IMR-90 (cell line): Measurements from ENCODE around the gene PI4KA. TPM values are rescaled to one million over a fixed set of nuclear protein-coding genes. Genes with fewer than 3 reads are reported as not detected.
A peak's percentile ranks its signal among the peaks of the same experiment; 100 is the strongest.

ENCODE experiments used
- ATAC-seq: fragments of 200-7000 bp; cut with Tn5 transposase; 2 replicates; pipeline ENCODE4 v1.9.1; 2020; ENCODE audit warnings: low read depth, mild to moderate bottlenecking, moderate library complexity
- BruUV-seq: library from RNA; stranded (reverse); fragments of 400-500 nt; replicated peaks from 2 replicates; lab custom pipeline; 2021; lab: Mats Ljungman, UMichigan
- CTCF ChIA-PET: fragments of 300-600 bp; formaldehyde crosslinking; extraction: SDS; loops from one replicate; lab custom pipeline; 2021; ENCODE audit warnings: antibody characterized with exemption; lab: Yijun Ruan, JAX
- POLR2A ChIA-PET: fragments of 300-600 bp; sonication (Branson Sonifier 250); formaldehyde crosslinking; loops from one replicate; lab custom pipeline; 2022; ENCODE audit warnings: antibody characterized with exemption; ENCODE audit not compliant: unreplicated experiment; lab: Charles Lee
- DNase-seq: peaks from one replicate; pipeline ENCODE4 v3.0.0; 2013
- H2AFZ ChIP-seq: replicated peaks from 2 replicates; pipeline ENCODE3; 2013; ENCODE audit warnings: low read length, mild to moderate bottlenecking; ENCODE audit not compliant: poor library complexity
- H2AK5ac ChIP-seq: 2 replicates; pipeline ENCODE4 v1.6.1; 2013; ENCODE audit warnings: low read depth, low read length, inconsistent platforms
- H2AK9ac ChIP-seq: replicated peaks from 2 replicates; pipeline ENCODE3; 2013; ENCODE audit warnings: mild to moderate bottlenecking, low read depth, low read length, moderate library complexity; ENCODE audit not compliant: poor library complexity
- H2BK120ac ChIP-seq: 2 replicates; pipeline ENCODE4 v1.6.1; 2013; ENCODE audit warnings: low read depth, low read length, inconsistent platforms
- H2BK15ac ChIP-seq: 3 replicates; pipeline ENCODE4 v1.6.1; 2013; ENCODE audit warnings: low read depth, low read length, inconsistent platforms
- H2BK20ac ChIP-seq: 2 replicates; pipeline ENCODE4 v1.6.1; 2013; ENCODE audit warnings: low read depth, mild to moderate bottlenecking, inconsistent platforms, low read length, moderate library complexity
- H2BK5ac ChIP-seq: 2 replicates; pipeline ENCODE4 v1.6.1; 2013; ENCODE audit warnings: mild to moderate bottlenecking, low read depth, low read length, inconsistent platforms; ENCODE audit not compliant: poor library complexity, severe bottlenecking
- H3K14ac ChIP-seq: replicated peaks from 2 replicates; pipeline ENCODE4 v1.6.1; 2013; ENCODE audit warnings: low read depth, low read length, inconsistent platforms
- H3K18ac ChIP-seq: 2 replicates; pipeline ENCODE4 v1.6.1; 2013; ENCODE audit warnings: low read depth, low read length, control low read depth
- H3K23ac ChIP-seq: 2 replicates; pipeline ENCODE4 v1.6.1; 2013; ENCODE audit warnings: low read depth, low read length, inconsistent platforms
- H3K27ac ChIP-seq: 2 replicates; pipeline ENCODE4 v1.5.1; 2013; ENCODE audit warnings: mild to moderate bottlenecking, control low read depth, low read length; ENCODE audit not compliant: insufficient read depth
- H3K27me3 ChIP-seq: 2 replicates; pipeline ENCODE4 v1.6.1; 2013; ENCODE audit warnings: low read length; ENCODE audit not compliant: control insufficient read depth, insufficient read depth
- H3K36me3 ChIP-seq: 2 replicates; pipeline ENCODE4 v1.6.1; 2013; ENCODE audit warnings: low read length, mixed read lengths; ENCODE audit not compliant: control insufficient read depth, insufficient read depth
- H3K4ac ChIP-seq: 2 replicates; pipeline ENCODE4 v1.6.1; 2013; ENCODE audit warnings: low read depth, low read length, inconsistent platforms
- H3K4me1 ChIP-seq: 2 replicates; pipeline ENCODE4 v1.6.1; 2013; ENCODE audit warnings: low read length, mixed read lengths; ENCODE audit not compliant: control insufficient read depth, insufficient read depth
- H3K4me2 ChIP-seq: 2 replicates; pipeline ENCODE4 v1.6.1; 2013; ENCODE audit warnings: low read depth, mild to moderate bottlenecking, control low read depth, low read length, moderate library complexity
- H3K4me3 ChIP-seq: 2 replicates; pipeline ENCODE4 v1.5.1; 2013; ENCODE audit warnings: low read depth, mild to moderate bottlenecking, control low read depth, low read length, moderate library complexity; ENCODE audit not compliant: insufficient read depth
- H3K56ac ChIP-seq: 2 replicates; pipeline ENCODE4 v1.6.1; 2013; ENCODE audit warnings: low read length, inconsistent platforms; ENCODE audit not compliant: insufficient read depth; ENCODE audit errors: extremely low read depth
- H3K79me1 ChIP-seq, 2 experiments: 2 replicates each; pipeline ENCODE4 v1.6.1; 2013; ENCODE audit warnings: low read length in 2 of 2, inconsistent platforms in 1 of 2, low read depth in 1 of 2
- H3K9ac ChIP-seq: 2 replicates; pipeline ENCODE4 v1.6.1; 2013; ENCODE audit warnings: low read depth, low read length, control low read depth
- H3K9me1 ChIP-seq: 2 replicates; pipeline ENCODE4 v1.6.1; 2013; ENCODE audit warnings: low read length, inconsistent platforms; ENCODE audit not compliant: insufficient read depth
- H3K9me3 ChIP-seq: 2 replicates; pipeline ENCODE4 v1.6.1; 2013; ENCODE audit warnings: low read length; ENCODE audit not compliant: control insufficient read depth, insufficient read depth
- H4K20me1 ChIP-seq: 2 replicates; pipeline ENCODE4 v1.6.1; 2013; ENCODE audit warnings: low read length, inconsistent platforms; ENCODE audit not compliant: insufficient read depth
- H4K5ac ChIP-seq: 2 replicates; pipeline ENCODE4 v1.6.1; 2013; ENCODE audit warnings: mild to moderate bottlenecking, low read depth, low read length, control low read depth
- H4K8ac ChIP-seq, 2 experiments: 2 replicates each; pipeline ENCODE4 v1.6.1; 2013; ENCODE audit warnings: low read depth in 2 of 2, low read length in 2 of 2, control low read depth in 1 of 2, inconsistent platforms in 1 of 2
- H4K91ac ChIP-seq: 2 replicates; pipeline ENCODE4 v1.6.1; 2013; ENCODE audit warnings: low read depth, low read length, inconsistent platforms; ENCODE audit not compliant: insufficient read depth
- BHLHE40 ChIP-seq: fragments of 150-350 bp; IDR thresholded peaks from 2 replicates; pipeline ENCODE4 v1.6.1; 2016; ENCODE audit warnings: mild to moderate bottlenecking, low read depth, low read length
- ELK1 ChIP-seq: fragments of 150-350 bp; IDR thresholded peaks from 2 replicates; pipeline ENCODE4 v1.6.1; 2016; ENCODE audit warnings: low read depth, mild to moderate bottlenecking, low read length, moderate library complexity, borderline replicate concordance
- NFE2L2 ChIP-seq: fragments of 150-350 bp; IDR thresholded peaks from 2 replicates; pipeline ENCODE4 v1.6.1; 2016; ENCODE audit warnings: low read depth, mild to moderate bottlenecking, low read length
- WGBS, 2 experiments: methylation state at CpG; one replicate each; pipeline versions ENCODE4 v1.1.5 to v1.1.7; 2013; ENCODE audit warnings: missing lambda C conversion rate in 2 of 2; ENCODE audit not compliant: insufficient read length in 1 of 2; ENCODE audit errors: extremely low coverage in 2 of 2; 5-methylcytosine and 5-hydroxymethylcytosine counted together
- dilution Hi-C: fragments of 300-500 bp; cut with HindIII; formaldehyde crosslinking; loops from one replicate; pipeline ENCODE4 v1.14.3; 2018; ENCODE audit warnings: low sequenced_read_pairs; ENCODE audit not compliant: unreplicated experiment
- in situ Hi-C: fragments of 300-500 bp; cut with MboI; formaldehyde crosslinking; loops from 3 replicates; pipeline ENCODE4 v1.14.3; 2019; ENCODE audit warnings: low sequenced_read_pairs, inconsistent platforms, mixed read lengths
- intact Hi-C: fragments of 100-400 bp; cut with micrococcal nuclease; formaldehyde crosslinking; loops from 2 replicates; pipeline ENCODE4 v1.10.0; 2022
- polyA plus RNA-seq, 3 experiments: library from polyadenylated mRNA; depleted of rRNA; stranded (reverse); fragments of >200 nt; gene quantifications; 2 replicates each; pipeline ENCODE4 v1.2.3, GENCODE V29; 2012; ENCODE audit warnings: low replicate concordance in 1 of 3
- total RNA-seq: library from RNA; depleted of rRNA; stranded (reverse); fragments of >200 nt; gene quantifications from 2 replicates; pipeline ENCODE4 v1.2.3, GENCODE V29; 2012

The PI4KA gene
- total and polyA plus RNA-seq, 2 of the 4 experiments (the other 2 are of a cell fraction), result 16.8 to 35.5 TPM

DNA sequence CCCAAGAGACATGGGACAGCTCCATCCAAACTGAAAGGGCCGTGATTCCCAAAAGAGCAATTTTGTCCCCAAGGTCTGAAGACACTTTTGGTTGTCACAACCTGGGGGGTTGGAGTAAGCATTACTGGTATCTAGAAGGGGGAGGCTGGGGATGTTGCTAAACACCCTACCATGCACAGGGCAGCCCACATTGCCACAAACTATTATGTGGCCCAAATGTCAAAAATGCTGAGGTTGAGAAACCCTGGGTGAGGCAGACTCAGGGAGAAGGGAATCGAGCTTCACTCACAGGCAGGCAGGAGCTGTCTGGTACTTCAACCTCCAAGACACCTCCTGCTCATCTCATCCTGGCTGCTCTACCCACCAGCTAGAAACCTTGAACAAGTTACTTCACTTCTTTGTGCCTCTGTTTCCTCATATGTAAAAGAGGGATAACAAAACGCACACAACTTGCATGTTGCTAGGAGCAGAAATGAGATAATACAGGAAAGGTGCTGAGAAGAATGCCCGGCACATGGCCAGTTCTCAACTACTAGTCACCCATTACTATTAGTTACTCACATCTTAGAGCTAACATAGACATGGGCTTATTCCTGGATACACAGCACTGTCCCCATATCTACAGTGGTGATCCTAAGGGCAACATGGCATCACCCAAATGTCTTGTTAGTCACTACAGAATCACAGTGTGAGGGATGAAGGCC, 75.9 kb downstream of the PI4KA start (continued):
- TF ChIP-seq NFE2L2, result no peak

DNA sequence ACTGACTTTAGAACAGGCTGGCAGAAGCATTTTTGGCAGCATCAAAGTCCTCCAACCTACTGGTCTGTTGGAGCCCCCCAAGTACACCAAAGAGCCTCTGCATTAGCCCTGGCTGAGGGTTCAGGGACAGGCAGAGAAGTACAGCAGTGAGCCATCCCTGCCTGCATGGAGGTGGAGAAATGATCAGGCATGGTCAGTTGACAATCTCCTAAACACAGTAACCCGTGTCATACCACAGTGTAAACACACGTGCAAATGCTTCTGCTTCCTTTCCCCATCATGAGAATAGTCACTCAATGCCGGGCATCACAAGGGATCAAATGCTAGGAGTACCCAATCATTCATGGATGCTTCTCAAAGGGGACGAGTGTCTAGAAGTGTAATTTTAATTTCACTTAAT, 76.5 kb downstream of the PI4KA start:
- TF ChIP-seq ELK1 (no peak), BHLHE40 (peak; percentile 36; the same call in 1 of the 2 replicates)
- ATAC-seq (no peak), DNase-seq (peak; percentile 17)
- intact Hi-C loops (no loop called here), in situ Hi-C loops (loop anchor here (10.0 kb wide), 1 partner anchor 57 kb away; no protein-coding TSS in a partner anchor), dilution Hi-C loops (no loop called here)
- Histone ChIP-seq H2BK120ac (no peak overlapping the region), H3K18ac (no peak overlapping the region), H2BK15ac (no peak overlapping the region), H2AFZ (no peak overlapping the region), H2BK5ac (no peak overlapping the region), H3K9me1 (peaks cover 34% of the 10 kb centered on the region), H4K8ac (no peak overlapping the region), H3K4ac (no peak overlapping the region), H3K4me1 (peaks cover 10% of the 10 kb centered on the region), H4K20me1 (peaks cover 3% of the 10 kb centered on the region; the same call in 1 of the 2 replicates), H3K36me3 (peaks cover 10% of the 10 kb centered on the region), H2BK20ac (no peak overlapping the region), H3K9me3 (no peaks in the 10 kb centered on the region), H4K5ac (no peak overlapping the region), H3K9ac (no peak overlapping the region), H3K23ac (0 out of 2 replicates have a peak overlapping the region, but pooled peaks have one; percentile 31), H3K79me1 (peaks cover 4 to 39% of the 10 kb centered on the region in 2 experiments; a peak in 3 of 4 replicates), H3K14ac (no peak overlapping the region), H2AK9ac (no peak overlapping the region), H3K27ac (no peak overlapping the region), H3K4me3 (no peak overlapping the region), H2AK5ac (no peak overlapping the region), H3K56ac (no peak overlapping the region), H3K4me2 (no peak overlapping the region), H3K27me3 (no peaks in the 10 kb centered on the region), H4K91ac (no peak overlapping the region)
- no CpG with 5 or more reads among the region's 4 CpGs for WGBS, 2 experiments
- ChIA-PET CTCF (no interaction called here), POLR2A (no interaction called here)
- BruUV-seq, result no TSS peak
